ENCODE results near the gene CACNG5. TPM values are rescaled to one million over a fixed set of nuclear protein-coding genes. Genes with fewer than 3 reads are reported as not detected.

CACNG5 gene
- not detected for polyA plus RNA-seq (2012; ENCODE audit: insufficient read length, low read depth)

- no peak for TF ChIP-seq POLR2AphosphoS5 (IDR thresholded peaks at IDR 0.05; ENCODE audit: low read depth, low read length)
- TF ChIP-seq REST (IDR thresholded peaks at IDR 0.05; ENCODE audit: insufficient read depth in 1 of 2, low read depth in 2 of 2, low read length in 2 of 2): no peak
- TF ChIP-seq SIN3A (IDR thresholded peaks at IDR 0.05; ENCODE audit: borderline replicate concordance, insufficient read depth, low read length): no peak
- no peak for TF ChIP-seq FOXP2 (optimal IDR thresholded peaks at IDR 0.05; ENCODE audit: borderline replicate concordance, extremely low read depth, extremely low read length, insufficient read depth)
- TF ChIP-seq TAF1 (IDR thresholded peaks at IDR 0.05; ENCODE audit: borderline replicate concordance, insufficient read depth, low read length): no peak
These were observed at the start of gene CACNG5 for GRCh38 chr17:66834919-66835454. Gene CACNG5 (plus strand): TSS chr17:66835117. CDS start chr17:66877333, 42,216 bp downstream.

- TF ChIP-seq TAF1 (IDR thresholded peaks at IDR 0.05; ENCODE audit: borderline replicate concordance, insufficient read depth, low read length) (no peak), REST (IDR thresholded peaks at IDR 0.05; ENCODE audit: insufficient read depth in 1 of 2, low read depth in 2 of 2, low read length in 2 of 2) (no peak), POLR2AphosphoS5 (IDR thresholded peaks at IDR 0.05; ENCODE audit: low read depth, low read length) (no peak), FOXP2 (optimal IDR thresholded peaks at IDR 0.05; ENCODE audit: borderline replicate concordance, extremely low read depth, extremely low read length, insufficient read depth) (no peak), SIN3A (IDR thresholded peaks at IDR 0.05; ENCODE audit: borderline replicate concordance, insufficient read depth, low read length) (no peak)
These were observed 48.8 kb upstream of the CACNG5 start for GRCh38 chr17:66786107-66786506.

GRCh38 chr17:66787914-66788313 lies 47.0 kb upstream of the CACNG5 start:
- TF ChIP-seq TAF1 (IDR thresholded peaks at IDR 0.05; ENCODE audit: borderline replicate concordance, insufficient read depth, low read length) (no peak), REST (IDR thresholded peaks at IDR 0.05; ENCODE audit: insufficient read depth in 1 of 2, low read depth in 2 of 2, low read length in 2 of 2) (no peak), POLR2AphosphoS5 (IDR thresholded peaks at IDR 0.05; ENCODE audit: low read depth, low read length) (no peak), FOXP2 (optimal IDR thresholded peaks at IDR 0.05; ENCODE audit: borderline replicate concordance, extremely low read depth, extremely low read length, insufficient read depth) (no peak), SIN3A (IDR thresholded peaks at IDR 0.05; ENCODE audit: borderline replicate concordance, insufficient read depth, low read length) (no peak)

GRCh38 chr17:66789093-66789492 lies 45.8 kb upstream of the CACNG5 start:
- TF ChIP-seq FOXP2 (optimal IDR thresholded peaks at IDR 0.05; ENCODE audit: borderline replicate concordance, extremely low read depth, extremely low read length, insufficient read depth): no peak
- no peak for TF ChIP-seq SIN3A (IDR thresholded peaks at IDR 0.05; ENCODE audit: borderline replicate concordance, insufficient read depth, low read length)
- no peak for TF ChIP-seq POLR2AphosphoS5 (IDR thresholded peaks at IDR 0.05; ENCODE audit: low read depth, low read length)
- no peak for TF ChIP-seq REST (IDR thresholded peaks at IDR 0.05; ENCODE audit: insufficient read depth in 1 of 2, low read depth in 2 of 2, low read length in 2 of 2)
- no peak for TF ChIP-seq TAF1 (IDR thresholded peaks at IDR 0.05; ENCODE audit: borderline replicate concordance, insufficient read depth, low read length)
